GM21576 (cell line): Measurements from ENCODE around the gene HYDIN.
"Not testable (repeated sequence)": the region's sequence is repeated elsewhere in the genome, so short reads cannot be mapped to it uniquely, and the experiment has no call there.

Source experiments
- ATAC-seq: cut with Tn5 transposase; IDR thresholded peaks from one replicate; pipeline ENCODE4 v1.9.1; 2021; ENCODE audit warnings: mild to moderate bottlenecking, moderate library complexity; ENCODE audit not compliant: unreplicated experiment

Gene HYDIN

GRCh38 chr16:71009440-71010223, 220.9 kb downstream of the HYDIN start:
- ATAC-seq, result not testable (repeated sequence)

DNA sequence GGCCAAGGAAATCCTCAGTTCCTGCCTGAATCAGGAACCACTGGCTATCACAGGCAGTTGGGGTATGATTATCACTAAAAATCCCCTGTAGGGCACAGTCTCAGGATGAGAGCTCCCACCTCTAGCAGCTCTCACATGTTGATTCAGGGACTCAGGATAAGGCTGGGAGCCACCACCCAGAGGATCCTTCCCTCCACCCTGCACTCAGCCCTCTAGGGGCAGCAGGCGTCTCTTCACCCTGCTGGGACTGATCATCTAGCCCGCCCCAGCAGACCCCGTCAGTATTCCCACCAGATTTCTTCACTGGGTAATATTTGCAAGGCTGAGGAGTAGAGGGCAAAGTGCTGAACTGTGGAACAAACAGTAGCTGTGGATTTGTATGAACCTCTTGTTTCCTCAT, 224.0 kb downstream of the HYDIN start:
- not testable (repeated sequence) for ATAC-seq

- not testable (repeated sequence) for ATAC-seq
Observed at GRCh38 chr16:70999735-71000134, 230.8 kb downstream of the HYDIN start.

GRCh38 chr16:70995799-70996198, 234.7 kb downstream of the HYDIN start:
- ATAC-seq, result not testable (repeated sequence)

DNA sequence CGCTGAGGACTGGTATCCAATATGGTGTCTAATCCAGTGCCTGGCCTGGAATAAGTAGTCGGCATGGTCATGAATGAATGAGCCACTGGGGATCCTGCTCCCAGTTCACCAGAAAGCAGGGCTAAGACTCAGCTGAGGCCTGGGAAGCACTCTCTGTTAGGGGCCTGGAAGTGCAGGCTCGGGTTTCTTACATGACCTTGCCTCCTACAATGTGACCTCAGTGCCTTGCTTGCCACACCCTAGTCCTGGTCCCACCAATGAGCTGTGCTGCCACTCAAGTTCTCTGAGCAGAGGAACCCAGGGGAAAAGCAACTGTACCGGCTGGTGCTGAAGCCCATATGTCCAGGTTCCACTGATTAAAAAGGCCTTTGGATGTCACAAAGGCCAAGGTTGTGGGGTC, 238.0 kb downstream of the HYDIN start:
- ATAC-seq, result not testable (repeated sequence)

- ATAC-seq, result not testable (repeated sequence)
Observed at GRCh38 chr16:70987019-70987715, 243.4 kb downstream of the HYDIN start.

GRCh38 chr16:70984675-70985074, 245.8 kb downstream of the HYDIN start:
- not testable (repeated sequence) for ATAC-seq

GRCh38 chr16:70968332-70968731, 262.2 kb downstream of the HYDIN start:
- ATAC-seq, result not testable (repeated sequence)

DNA sequence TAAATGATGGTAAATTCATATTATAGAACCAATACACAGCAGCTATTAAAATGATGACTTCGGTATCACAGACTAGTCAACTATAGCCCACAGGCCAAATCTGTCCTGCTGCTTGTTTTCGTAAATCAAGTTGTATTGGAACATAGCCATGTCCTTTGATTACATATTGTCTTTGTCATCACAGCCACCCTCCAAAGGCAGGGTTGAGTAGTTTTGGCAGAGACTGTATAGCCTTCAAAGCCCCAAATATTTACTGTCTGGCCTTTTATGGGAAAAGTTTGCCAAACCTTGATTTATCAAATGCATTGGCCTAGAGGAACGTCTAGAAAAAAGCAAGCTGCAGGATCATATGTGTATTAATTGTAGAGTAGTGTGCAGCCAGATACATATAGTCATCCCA, 270.4 kb downstream of the HYDIN start:
- not testable (repeated sequence) for ATAC-seq

- ATAC-seq, result not testable (repeated sequence)
Observed at GRCh38 chr16:70954922-70955321, 275.6 kb downstream of the HYDIN start.

GRCh38 chr16:70953824-70954223, 276.7 kb downstream of the HYDIN start:
- not testable (repeated sequence) for ATAC-seq

DNA sequence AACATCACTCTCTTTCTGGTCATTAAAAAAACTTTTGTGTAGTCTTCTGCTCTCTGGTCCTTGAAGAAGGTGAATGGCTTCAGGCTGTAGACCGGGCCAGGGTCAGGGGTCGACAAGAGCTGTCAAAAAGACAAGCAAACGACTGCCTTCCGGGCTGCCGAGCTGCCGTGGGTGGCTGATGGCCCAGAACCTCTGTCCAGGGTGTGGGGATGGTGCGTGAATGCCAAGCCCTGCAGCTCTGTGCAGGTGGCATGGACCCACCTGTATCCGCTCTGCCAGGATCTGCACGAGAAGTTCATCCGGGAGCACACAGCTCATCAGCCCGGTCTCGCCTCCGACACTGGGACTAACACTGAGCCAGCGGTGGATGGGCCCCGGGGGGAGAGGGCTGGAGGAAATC, 287.0 kb downstream of the HYDIN start:
- ATAC-seq, result not testable (repeated sequence)

DNA sequence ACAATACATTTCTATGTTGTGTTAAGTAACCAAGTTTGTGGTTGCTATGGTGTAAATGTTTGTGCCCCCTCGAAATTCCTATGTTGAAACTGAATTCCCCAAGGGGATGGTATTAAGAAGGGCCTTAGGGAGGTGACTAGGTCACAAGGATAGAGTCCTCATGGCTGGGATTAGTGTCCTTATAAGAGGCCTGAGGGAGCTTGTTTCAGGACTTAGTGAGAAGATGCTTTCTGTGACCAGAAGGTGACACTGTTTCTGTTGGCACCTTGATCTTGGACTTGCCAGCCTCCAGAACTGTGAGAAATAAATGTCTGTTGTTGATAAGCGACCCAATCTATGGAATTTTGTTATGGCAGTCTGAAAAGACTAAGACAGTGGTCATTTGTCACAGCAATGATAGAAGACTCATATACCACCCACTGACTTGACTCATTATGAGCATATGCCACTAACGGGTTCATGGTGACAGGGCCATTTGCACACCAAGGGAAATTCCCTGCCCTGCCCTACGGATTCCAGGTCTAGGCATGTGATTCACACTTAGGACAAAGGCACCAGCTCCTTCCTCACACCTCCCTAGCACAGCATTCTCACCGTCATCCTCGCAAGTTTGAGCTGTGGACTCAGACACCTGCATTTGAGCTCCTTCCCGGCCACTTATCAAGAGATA, 290.7 kb downstream of the HYDIN start:
- ATAC-seq, result not testable (repeated sequence)

GRCh38 chr16:70936781-70937525, 293.6 kb downstream of the HYDIN start:
- ATAC-seq, result not testable (repeated sequence)

- not testable (repeated sequence) for ATAC-seq
Observed at GRCh38 chr16:70935325-70935724, 295.2 kb downstream of the HYDIN start.

DNA sequence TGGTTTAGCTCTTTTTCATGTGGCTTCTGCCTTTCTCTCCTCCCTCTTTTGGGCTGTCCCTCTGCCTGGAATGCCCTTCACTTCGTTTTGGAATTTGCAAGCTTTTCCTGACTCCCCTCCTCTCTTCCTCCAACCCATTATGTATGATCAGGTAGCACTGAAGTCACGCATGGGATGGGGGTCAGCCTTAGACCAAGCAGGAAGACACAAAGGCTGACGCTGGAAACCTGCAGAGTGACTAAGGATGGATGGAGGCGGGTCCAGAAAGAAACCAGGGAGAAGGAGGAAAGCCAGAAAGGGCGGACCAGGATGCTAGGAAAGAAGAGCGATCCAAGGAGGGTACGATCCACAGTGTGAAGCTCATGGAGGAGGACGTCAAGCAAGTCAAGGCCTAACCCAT, 296.8 kb downstream of the HYDIN start:
- ATAC-seq, result not testable (repeated sequence)

GRCh38 chr16:70930757-70931156, 299.8 kb downstream of the HYDIN start:
- ATAC-seq, result not testable (repeated sequence)

GRCh38 chr16:70922164-70922563, 308.4 kb downstream of the HYDIN start:
- ATAC-seq, result not testable (repeated sequence)

- not testable (repeated sequence) for ATAC-seq
Observed at GRCh38 chr16:70920661-70921060, 309.9 kb downstream of the HYDIN start.

- not testable (repeated sequence) for ATAC-seq
Observed at GRCh38 chr16:70888208-70888607, 342.3 kb downstream of the HYDIN start.

GRCh38 chr16:70884652-70885051, 345.9 kb downstream of the HYDIN start:
- not testable (repeated sequence) for ATAC-seq
